ENCODE data around the gene PLEKHM1.

- TF ChIP-seq CTCF (IDR thresholded peaks at IDR 0.05) (no peak), EP300 (IDR thresholded peaks at IDR 0.05) (no peak)
Observed at GRCh38 chr17:45408611-45409421, 81.7 kb downstream of the PLEKHM1 start.

Data from suprapubic skin (tissue), 3 donors.